SK-N-SH treated with all-trans-retinoic acid at 6 μM for 48 hours (cell line): ENCODE measurements around the gene TMEM87A.

Experiments
- ARNTL ChIP-seq: fragments of 450-650 bp; formaldehyde crosslinking; IDR thresholded peaks from 2 replicates; pipeline ENCODE4 v1.5.0; 2020; ENCODE audit warnings: low read depth, mild to moderate bottlenecking, moderate library complexity, borderline replicate concordance
- BACH2 ChIP-seq: fragments of 250-450 bp; sonication (Bioruptor Pico); IDR thresholded peaks from 2 replicates; pipeline ENCODE4 v1.9.0; 2021; ENCODE audit warnings: mild to moderate bottlenecking, borderline replicate concordance
- CREB5 ChIP-seq: fragments of 250-450 bp; sonication (Bioruptor Pico); IDR thresholded peaks from 2 replicates; pipeline ENCODE4 v1.5.1; 2020; ENCODE audit warnings: low read depth, mild to moderate bottlenecking, moderate library complexity
- ESRRG ChIP-seq: fragments of 250-450 bp; sonication (Bioruptor Pico); IDR thresholded peaks from 2 replicates; pipeline ENCODE4 v1.6.1; 2021; ENCODE audit warnings: mild to moderate bottlenecking
- ISL1 ChIP-seq: fragments of 250-450 bp; sonication (Bioruptor Pico); IDR thresholded peaks from 2 replicates; pipeline ENCODE4 v2.1.2; 2022; ENCODE audit warnings: mild to moderate bottlenecking, moderate library complexity
- OSR1 ChIP-seq: fragments of 250-450 bp; sonication (Bioruptor Pico); IDR thresholded peaks from 2 replicates; pipeline ENCODE4 v1.8.0; 2022; ENCODE audit warnings: moderate library complexity, mild to moderate bottlenecking, inconsistent platforms
- PATZ1 ChIP-seq: fragments of 250-450 bp; sonication (Bioruptor Pico); IDR thresholded peaks from 2 replicates; pipeline ENCODE4 v1.8.0; 2020; ENCODE audit warnings: mild to moderate bottlenecking, moderate library complexity, borderline replicate concordance
- PPARA ChIP-seq: fragments of 250-450 bp; sonication (Bioruptor Pico); IDR thresholded peaks from 2 replicates; pipeline ENCODE4 v1.5.0; 2020; ENCODE audit warnings: mild to moderate bottlenecking, borderline replicate concordance
- RARB ChIP-seq: fragments of 250-450 bp; sonication (Bioruptor Pico); IDR thresholded peaks from 2 replicates; pipeline ENCODE4 v1.8.0; 2021; ENCODE audit warnings: mild to moderate bottlenecking, moderate library complexity
- SNAI2 ChIP-seq: fragments of 250-450 bp; sonication (Bioruptor Pico); IDR thresholded peaks from 2 replicates; pipeline ENCODE4 v1.5.0; 2020; ENCODE audit warnings: mild to moderate bottlenecking, moderate library complexity
- TCF4 ChIP-seq: fragments of 250-450 bp; sonication (Bioruptor Pico); IDR thresholded peaks from 2 replicates; pipeline ENCODE4 v1.8.0; 2021; ENCODE audit warnings: mild to moderate bottlenecking, moderate library complexity, borderline replicate concordance
- ZC3H10 ChIP-seq: fragments of 250-450 bp; sonication (Bioruptor Pico); IDR thresholded peaks from 2 replicates; pipeline ENCODE4 v1.5.1; 2021; ENCODE audit warnings: mild to moderate bottlenecking, moderate library complexity
- ZFP3 ChIP-seq: fragments of 250-450 bp; sonication (Bioruptor Pico); IDR thresholded peaks from 2 replicates; pipeline ENCODE4 v1.5.0; 2020; ENCODE audit warnings: mild to moderate bottlenecking, moderate library complexity
- ZFP30 ChIP-seq: fragments of 450-650 bp; formaldehyde crosslinking; IDR thresholded peaks from 2 replicates; pipeline ENCODE4 v1.5.0; 2022; ENCODE audit warnings: mild to moderate bottlenecking, moderate library complexity

- TF ChIP-seq OSR1 (CRISPR knock-in tag) (no peak), ZFP30 (CRISPR knock-in tag) (no peak), RARB (CRISPR knock-in tag) (no peak), SNAI2 (no peak), ESRRG (CRISPR knock-in tag) (no peak), PATZ1 (CRISPR knock-in tag) (no peak), ZFP3 (CRISPR knock-in tag) (no peak), ISL1 (no peak), BACH2 (no peak), ARNTL (CRISPR knock-in tag) (no peak), ZC3H10 (CRISPR knock-in tag) (no peak), CREB5 (CRISPR knock-in tag) (no peak), TCF4 (CRISPR knock-in tag) (no peak), PPARA (no peak)
These were observed 11.8 kb upstream of the TMEM87A start for GRCh38 chr15:42285034-42285433.
